GM12801 (cell line): ENCODE results near the gene DUSP9.

ENCODE experiments used
- CTCF ChIP-seq: IDR thresholded peaks from one replicate; pipeline ENCODE4 v1.5.1; 2011; ENCODE audit warnings: control low read depth; ENCODE audit not compliant: insufficient read length; ENCODE audit errors: extremely low read depth

DUSP9 gene

GRCh38 chrX:153646620-153647373 is at the start of gene DUSP9:
Gene DUSP9 (plus strand): TSS chrX:153647203. CDS start chrX:153647954, 751 bp downstream.
- TF ChIP-seq CTCF: no peak

GRCh38 chrX:153598541-153599191 is 48.3 kb upstream of the DUSP9 start, which contains the start of gene CCNQ:
Gene CCNQ (minus strand): TSS chrX:153599139. CDS start chrX:153599073, 66 bp downstream.
- no peak for TF ChIP-seq CTCF

- no peak for TF ChIP-seq CTCF
These were observed 47.6 kb upstream of the DUSP9 start for GRCh38 chrX:153599192-153600031.

GRCh38 chrX:153600032-153600373 is 47.0 kb upstream of the DUSP9 start:
- no peak for TF ChIP-seq CTCF

GRCh38 chrX:153600921-153601320 is 46.1 kb upstream of the DUSP9 start:
- no peak for TF ChIP-seq CTCF

GRCh38 chrX:153601511-153602110 is 45.4 kb upstream of the DUSP9 start:
- TF ChIP-seq CTCF: no peak

- TF ChIP-seq CTCF: no peak
These were observed 44.4 kb upstream of the DUSP9 start for GRCh38 chrX:153602601-153603000.
